Measurements from ENCODE around the gene TTLL11.

TTLL11 gene

DNA sequence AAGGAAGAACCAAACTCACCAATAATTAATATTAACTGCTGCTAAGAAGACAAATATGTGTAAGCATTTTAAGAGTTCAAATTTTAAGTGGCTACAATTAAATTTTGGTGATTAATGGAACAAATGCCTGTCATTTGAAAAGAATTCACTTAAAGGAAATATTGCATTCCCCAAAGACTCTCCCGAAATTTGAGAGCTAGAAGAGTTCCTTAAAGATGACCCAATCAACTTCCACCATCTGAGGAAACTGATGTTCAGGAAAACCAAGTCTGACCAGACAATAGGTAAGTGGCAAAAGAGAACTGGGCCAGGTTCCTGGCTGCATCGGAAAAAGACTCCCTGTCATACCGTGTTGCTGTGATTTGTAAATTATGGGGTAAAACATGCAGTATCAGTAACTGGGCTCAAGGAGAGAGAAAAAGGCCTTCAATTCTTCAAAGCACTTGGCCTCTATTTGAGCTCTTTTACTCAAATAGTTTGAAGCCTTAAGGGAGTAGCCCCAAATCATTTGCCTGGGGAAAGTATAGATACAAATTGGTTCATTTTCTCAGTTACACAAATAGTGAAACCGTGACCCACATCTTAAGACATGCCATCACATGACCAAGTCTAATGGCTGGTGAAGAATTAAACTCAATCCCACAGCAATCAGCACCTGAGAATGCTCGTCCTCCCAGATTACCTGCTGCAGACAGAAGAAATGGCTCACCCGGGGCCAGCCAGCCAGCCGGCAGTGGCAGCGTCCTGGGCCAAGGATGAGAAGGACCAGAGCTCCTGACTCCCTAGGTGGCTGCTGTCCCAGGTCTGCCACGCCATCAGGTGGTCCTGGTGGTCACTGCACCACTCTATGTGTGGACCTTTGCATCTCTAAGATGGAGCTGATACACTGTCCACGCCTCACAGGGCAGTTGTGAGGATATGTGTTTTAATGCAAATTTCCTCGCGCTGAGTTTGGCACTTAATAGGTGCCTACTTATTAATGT is 162.9 kb downstream of the TTLL11 start:
- DNase-seq, result no peak

DNA sequence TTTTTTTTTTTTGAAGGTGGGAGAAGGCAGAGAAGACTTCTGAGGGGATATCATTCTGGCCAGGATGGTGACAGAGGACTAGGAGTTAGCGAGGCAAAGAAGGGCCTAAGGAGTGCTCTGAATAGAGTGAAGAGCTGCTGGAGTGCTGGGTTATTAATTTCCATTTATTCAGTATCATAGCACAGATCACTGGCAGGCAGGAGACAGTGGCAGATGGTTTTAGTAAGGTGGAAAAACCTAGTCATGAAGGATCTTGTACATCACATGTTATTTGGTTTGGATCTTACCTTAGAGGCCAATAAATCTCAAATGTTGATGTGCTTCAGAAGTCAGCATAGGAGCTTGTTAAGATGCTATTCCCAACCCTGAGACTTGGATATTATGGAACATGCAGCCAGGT is 165.5 kb downstream of the TTLL11 start:
- DNase-seq, result no peak

DNA sequence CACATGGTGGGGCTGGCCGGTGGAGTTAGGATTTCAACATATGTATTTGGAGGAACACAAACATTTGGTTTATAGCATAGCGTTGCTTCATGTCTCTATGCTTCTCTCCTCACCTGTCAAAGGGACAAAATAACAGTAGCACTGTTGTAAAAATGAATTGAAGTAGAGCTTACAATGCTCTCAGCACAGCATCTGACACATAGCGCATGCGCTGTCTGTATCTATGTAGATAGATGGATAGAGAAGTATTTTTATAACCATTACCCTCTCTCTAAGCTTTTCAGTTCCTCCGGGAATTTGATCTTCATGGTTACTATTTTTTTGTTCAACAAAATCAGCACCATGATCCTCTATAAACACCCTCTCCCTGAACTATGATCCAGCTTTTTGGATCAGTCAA is 166.0 kb downstream of the TTLL11 start:
- no peak for DNase-seq

DNA sequence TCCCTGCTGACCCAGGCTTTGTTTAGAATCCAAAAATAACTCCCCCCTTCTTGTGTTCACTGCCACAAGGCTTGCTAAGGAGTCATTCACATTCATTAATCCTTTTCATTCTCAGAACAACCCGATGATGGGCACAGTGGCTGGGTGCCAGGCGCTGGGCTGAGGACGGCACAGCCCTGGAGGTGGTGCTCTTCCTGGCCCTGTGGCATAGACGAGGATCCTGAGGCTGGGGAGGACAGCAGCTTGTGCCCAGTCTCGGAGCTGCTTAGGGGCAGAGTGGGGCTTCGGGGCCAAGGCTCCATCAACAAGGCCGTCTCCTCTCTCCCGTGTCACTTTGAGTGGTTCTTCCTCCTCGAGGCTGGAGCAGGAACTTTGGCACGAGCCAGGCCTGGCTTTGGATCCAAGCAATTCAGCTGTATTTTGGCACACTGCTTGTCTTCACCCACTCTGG is 166.7 kb downstream of the TTLL11 start:
- DNase-seq, result no peak

DNA sequence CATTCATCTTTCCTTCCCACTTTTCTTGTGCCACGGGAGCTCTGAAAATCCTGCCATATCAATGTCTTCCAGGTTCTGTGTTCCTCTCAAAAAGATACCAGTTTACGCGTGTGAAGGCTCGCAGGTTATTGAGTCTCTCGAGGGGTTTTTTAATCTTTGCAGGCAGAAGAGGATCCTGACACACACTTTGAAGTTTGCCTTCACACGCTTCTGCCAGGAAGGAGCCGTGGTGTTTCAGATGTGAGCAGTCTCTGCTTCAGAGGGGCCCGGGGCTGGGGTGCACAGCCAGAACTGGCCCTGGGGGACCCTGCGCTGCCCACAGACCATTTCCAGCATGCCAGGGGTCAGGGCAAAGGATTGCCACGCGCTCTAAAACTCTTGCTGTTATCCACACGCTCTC is 167.2 kb downstream of the TTLL11 start:
- DNase-seq, result no peak

DNA sequence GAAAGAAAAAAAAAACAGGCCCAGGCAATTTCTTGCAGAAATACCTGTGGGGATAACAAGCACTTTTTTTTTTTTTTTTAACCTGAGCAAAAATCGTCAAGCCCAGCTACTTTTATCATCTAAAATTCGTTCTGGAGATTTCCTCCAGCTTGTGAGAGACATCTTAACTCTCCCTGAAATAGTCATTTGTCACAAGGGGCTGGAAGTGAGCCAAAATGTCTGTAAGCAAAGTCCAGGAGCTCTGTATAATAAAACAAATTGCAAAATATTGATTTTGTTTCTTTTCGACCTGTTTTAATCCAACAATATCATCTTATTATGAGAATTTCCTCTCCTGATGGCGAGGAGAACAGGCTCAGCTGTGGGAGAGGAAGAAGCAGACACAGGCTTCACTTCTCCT is 168.4 kb downstream of the TTLL11 start:
- DNase-seq, result no peak

DNA sequence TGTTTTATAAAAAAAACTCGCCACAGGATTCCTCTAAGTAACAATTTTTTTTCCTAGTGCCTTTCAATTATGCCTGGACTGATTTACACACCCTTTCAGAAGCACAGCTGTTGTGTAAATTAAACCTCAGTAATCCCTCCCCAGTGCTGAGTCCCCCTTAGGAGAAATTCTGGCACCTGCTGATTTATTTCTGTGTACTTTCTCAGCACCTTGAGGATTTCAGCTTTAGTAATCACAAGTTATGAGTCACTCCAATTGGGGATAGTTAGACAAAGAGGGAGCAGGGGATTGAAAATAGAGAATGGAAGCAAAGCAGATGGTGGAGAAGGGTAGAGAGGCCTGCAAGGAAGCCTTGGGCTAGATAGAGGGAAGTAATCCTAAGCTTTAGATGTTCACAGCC is 171.7 kb downstream of the TTLL11 start:
- DNase-seq, result no peak

DNA sequence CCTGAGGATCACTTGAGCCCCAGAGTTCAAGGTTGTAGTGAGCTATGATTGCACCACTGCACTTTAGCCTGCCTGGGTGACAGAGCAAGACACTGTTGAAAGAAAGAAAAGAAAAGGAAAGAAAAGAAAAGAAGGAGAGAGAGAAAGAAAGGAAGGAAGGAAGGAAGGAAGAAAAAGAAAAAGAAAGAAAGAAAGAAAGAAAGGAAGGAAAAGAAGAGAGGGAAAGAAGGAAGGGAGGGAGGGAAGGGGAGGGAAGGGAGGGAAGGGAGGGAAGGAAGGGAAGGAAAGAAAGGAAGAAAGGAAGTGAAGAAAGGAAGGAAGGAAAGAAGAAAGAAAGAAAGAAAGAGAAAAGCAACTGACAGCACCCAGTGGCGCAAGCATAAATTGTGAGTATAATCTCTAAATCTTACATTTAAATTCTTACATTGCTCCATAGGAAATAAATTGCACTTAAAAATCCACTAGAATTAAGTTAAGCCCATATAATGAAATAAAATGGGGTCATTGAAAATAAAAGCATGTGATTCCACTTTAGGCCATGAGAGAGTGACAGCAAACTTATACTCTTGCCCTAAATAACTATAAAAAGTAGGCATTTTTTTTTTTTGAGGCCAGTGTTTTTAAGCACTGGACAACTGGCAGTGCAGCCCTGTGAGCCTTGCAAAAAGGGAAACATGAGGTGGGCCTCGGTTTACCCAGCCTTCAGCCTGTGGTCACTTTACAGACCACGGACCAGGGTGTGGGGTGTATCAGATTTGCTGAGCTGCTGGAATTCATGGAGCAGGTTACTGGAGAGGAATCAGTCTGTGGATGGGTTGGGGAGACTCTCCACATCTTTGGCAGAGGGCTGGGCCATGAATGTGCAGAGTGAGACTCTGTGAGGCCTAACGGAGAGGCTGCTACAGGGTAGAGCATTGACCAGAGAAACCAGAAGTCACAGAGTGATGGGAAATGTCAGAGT is 175.5 kb downstream of the TTLL11 start:
- no peak for DNase-seq

GRCh38 chr9:121915304-121915625 is 177.8 kb downstream of the TTLL11 start:
- no peak for DNase-seq

- DNase-seq, result no peak
Observed at GRCh38 chr9:121914604-121915303, 178.4 kb downstream of the TTLL11 start.

GRCh38 chr9:121914017-121914595 is 179.0 kb downstream of the TTLL11 start:
- DNase-seq, result no peak

DNA sequence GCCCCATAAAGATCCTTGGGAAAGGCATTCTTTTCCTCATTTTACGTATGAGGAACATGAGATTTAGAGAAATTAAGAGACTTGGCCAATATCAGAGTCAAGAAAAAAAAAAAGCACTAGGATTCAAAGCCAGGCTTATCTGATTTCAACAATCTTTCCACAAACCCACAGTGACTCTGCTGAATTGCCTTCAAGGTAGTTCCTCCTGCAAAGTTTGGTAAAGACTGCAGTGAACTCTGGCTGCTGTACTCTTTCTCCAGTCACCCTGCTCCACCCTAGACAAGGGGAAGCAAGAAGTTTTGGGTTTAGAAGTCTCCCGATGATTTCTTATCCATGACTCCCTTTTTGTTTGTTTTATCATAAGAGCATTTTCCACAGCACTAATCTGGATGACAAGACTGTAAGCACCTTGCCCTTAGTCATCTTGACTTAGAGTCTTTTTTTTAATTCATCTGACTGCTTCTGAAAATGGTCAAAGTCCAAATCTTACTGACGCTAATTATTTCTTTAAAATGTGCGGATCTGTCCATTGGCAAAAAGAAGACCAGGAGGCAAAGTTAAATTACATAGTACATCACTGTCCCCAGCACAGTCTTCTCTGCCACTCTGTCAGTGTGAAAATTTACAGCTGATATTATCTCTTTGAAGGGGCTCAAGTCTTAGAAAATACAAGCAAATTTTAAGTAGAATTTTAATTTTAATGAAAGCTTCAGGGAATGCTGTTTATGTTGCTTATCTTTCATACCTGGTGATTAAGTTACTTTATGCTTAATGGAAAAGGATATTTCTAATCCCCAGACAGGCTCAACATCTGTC is 180.1 kb downstream of the TTLL11 start:
- no peak for DNase-seq

DNA sequence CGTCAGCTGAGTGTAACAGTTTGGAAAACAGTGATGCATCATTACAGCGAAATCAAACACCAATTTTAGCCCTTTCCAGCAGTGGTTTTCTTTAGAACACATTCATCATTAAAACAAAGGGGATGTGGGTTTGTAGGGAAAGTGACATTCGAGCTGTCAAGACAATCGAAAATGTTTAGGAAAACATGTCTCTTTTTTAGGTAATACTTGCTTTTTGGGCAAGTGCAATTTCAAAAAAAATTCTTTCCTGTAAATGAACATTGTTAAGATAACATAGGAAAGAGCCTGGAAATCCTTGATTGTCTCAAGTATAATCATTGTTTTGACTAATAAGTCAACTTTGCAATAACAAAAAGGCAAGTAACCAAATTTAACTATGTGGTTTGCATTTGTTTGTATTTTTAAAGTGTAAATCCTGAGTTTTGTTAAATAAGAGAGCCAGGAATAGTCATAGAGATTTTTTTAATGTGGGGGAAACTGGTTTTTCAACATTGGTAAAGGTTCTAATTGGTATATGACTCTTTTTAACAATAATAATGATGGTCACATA is 182.5 kb downstream of the TTLL11 start:
- no peak for DNase-seq

- no peak for DNase-seq
Observed at GRCh38 chr9:121909111-121909510, 184.0 kb downstream of the TTLL11 start.

DNA sequence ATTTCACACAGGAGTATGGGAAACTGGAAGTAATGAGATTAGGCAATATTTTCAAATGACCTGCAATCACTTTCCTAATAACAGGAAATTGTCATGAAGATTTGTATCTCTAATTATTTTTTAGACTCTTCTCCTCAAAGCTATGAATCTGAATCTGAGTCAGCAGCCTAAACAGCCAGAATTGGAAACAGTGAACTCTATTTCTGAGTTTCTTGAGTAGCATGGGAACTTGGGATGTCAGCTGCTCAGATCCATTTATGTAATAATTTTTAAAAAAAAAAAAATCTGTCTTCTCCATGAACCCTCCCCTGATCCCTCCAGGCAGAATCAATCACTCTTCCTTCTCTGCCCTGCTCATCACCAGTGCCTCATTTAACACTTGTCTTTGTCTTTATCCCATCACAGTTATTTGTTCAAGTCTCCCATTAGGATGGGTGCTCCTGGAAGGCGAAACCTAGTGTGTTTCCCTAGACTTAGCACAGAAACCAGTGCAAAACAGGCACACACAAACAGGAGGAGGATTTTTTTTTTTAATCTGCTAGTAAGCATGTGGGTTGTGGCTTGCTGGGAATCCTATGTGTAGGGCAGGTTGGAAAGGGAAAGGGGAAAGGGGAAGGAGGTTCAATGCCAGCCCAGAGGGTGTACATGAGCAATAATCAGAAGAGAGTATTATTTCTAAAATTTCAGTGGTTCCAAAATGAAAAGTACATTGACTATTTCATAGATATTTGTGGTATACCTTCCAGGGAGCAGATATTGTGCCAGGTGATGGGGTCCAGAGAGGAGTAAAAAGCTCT is 186.8 kb downstream of the TTLL11 start:
- DNase-seq, result no peak

- DNase-seq, result no peak
Observed at GRCh38 chr9:121902461-121903135, 190.5 kb downstream of the TTLL11 start.

- no peak for DNase-seq
Observed at GRCh38 chr9:121901616-121902015, 191.5 kb downstream of the TTLL11 start.

- no peak for DNase-seq
Observed at GRCh38 chr9:121900163-121900562, 192.9 kb downstream of the TTLL11 start.

- DNase-seq, result no peak
Observed at GRCh38 chr9:121898856-121899255, 194.3 kb downstream of the TTLL11 start.

DNA sequence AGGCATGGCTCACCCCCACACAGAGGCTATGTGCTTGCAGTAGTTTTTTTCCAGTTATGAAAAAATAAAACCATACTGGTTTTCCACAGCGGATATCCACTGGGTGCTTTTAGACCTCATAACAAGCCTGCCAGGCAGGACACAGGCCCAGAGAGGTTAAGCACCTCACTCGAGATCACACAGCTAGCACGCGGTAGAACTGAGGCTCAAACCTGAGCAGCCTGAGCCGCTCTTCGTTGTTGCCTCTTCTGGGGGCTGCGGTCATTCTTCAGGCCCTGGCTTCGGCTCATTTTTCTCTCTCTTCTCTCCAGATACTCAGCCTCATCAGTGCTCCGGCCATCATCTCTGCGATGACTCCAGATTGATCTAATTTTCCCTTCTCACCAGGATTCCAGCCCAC is 196.0 kb downstream of the TTLL11 start:
- no peak for DNase-seq

Data from CD4-positive, alpha-beta T cell treated with Interleukin-21 for 1 hour (primary cell).